HG03575 (cell line): ENCODE measurements around the gene PTPN21.
A peak's percentile ranks its signal among the peaks of the same experiment; 100 is the strongest.

Source experiments
- ATAC-seq: cut with Tn5 transposase; IDR thresholded peaks from one replicate; pipeline ENCODE4 v1.9.1; 2021; ENCODE audit not compliant: unreplicated experiment, insufficient number of reproducible peaks, low FRiP score; ENCODE audit errors: extremely low read depth

The PTPN21 gene

GRCh38 chr14:88554457-88555286, at the start of gene PTPN21:
Gene PTPN21, minus strand, starts transcription at chr14:88555007. Its CDS starts 4,590 bp downstream, at chr14:88550417.
- ATAC-seq, result no peak

GRCh38 chr14:88604212-88604611, 49.4 kb upstream of the PTPN21 start:
- ATAC-seq, result no peak

- peak; percentile 88 for ATAC-seq
Measured at GRCh38 chr14:88599761-88600439, 45.1 kb upstream of the PTPN21 start.

GRCh38 chr14:88599326-88599725, 44.5 kb upstream of the PTPN21 start:
- ATAC-seq, result no peak

GRCh38 chr14:88598097-88598675, 43.4 kb upstream of the PTPN21 start:
- no peak for ATAC-seq

GRCh38 chr14:88597601-88598000, 42.8 kb upstream of the PTPN21 start:
- ATAC-seq, result no peak

- ATAC-seq, result no peak
Measured at GRCh38 chr14:88597038-88597437, 42.2 kb upstream of the PTPN21 start.

GRCh38 chr14:88592031-88592430, 37.2 kb upstream of the PTPN21 start:
- no peak for ATAC-seq

- no peak for ATAC-seq
Measured at GRCh38 chr14:88590173-88590572, 35.4 kb upstream of the PTPN21 start.

GRCh38 chr14:88588081-88588480, 33.3 kb upstream of the PTPN21 start:
- no peak for ATAC-seq

GRCh38 chr14:88584451-88584850, 29.6 kb upstream of the PTPN21 start:
- ATAC-seq, result no peak

GRCh38 chr14:88576222-88576621, 21.4 kb upstream of the PTPN21 start:
- no peak for ATAC-seq

GRCh38 chr14:88572117-88572516, 17.3 kb upstream of the PTPN21 start:
- ATAC-seq, result no peak

- ATAC-seq, result no peak
Measured at GRCh38 chr14:88568196-88568595, 13.4 kb upstream of the PTPN21 start.

GRCh38 chr14:88565427-88565826, 10.6 kb upstream of the PTPN21 start:
- ATAC-seq, result no peak

- no peak for ATAC-seq
Measured at GRCh38 chr14:88563845-88564244, 9.0 kb upstream of the PTPN21 start.

- peak; percentile 64 for ATAC-seq
Measured at GRCh38 chr14:88562831-88563686, 8.3 kb upstream of the PTPN21 start, which contains the start of gene ZC3H14. Gene ZC3H14, plus strand, starts transcription at chr14:88563037. Its CDS starts 97 bp downstream, at chr14:88563134.

GRCh38 chr14:88562532-88562830, 7.7 kb upstream of the PTPN21 start:
- no peak for ATAC-seq

GRCh38 chr14:88559852-88560251, 5.0 kb upstream of the PTPN21 start:
- ATAC-seq, result no peak
